NCI-H2029 treated with DMSO at 0.1 percent for 48 hours (cell line): Measurements from ENCODE around the gene MKS1.

ENCODE experiments used
- DNase-seq: peaks from one replicate; lab custom pipeline; 2025; lab: John Stamatoyannopoulos, UW

MKS1 gene

DNA sequence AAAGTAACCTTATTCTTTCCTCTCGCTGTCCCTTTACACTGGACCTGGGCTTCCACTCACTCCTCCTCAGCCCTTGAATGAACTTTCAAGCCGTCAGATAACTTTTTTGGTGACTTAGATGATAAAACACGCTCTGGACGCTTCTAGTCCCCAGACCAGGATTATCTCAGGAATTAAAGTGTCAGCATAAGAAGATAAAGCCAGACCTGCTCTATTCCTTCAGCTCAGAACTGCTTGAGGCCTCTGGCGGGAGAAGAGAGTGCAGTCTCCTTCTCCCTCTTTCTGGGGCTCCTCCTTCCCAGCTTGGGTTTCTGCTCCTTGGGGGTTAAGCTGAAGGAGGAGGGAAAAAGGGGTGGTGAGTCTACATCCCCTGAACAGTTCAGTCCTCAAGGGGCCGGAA is 25.9 kb upstream of the MKS1 start:
- no peak for DNase-seq

DNA sequence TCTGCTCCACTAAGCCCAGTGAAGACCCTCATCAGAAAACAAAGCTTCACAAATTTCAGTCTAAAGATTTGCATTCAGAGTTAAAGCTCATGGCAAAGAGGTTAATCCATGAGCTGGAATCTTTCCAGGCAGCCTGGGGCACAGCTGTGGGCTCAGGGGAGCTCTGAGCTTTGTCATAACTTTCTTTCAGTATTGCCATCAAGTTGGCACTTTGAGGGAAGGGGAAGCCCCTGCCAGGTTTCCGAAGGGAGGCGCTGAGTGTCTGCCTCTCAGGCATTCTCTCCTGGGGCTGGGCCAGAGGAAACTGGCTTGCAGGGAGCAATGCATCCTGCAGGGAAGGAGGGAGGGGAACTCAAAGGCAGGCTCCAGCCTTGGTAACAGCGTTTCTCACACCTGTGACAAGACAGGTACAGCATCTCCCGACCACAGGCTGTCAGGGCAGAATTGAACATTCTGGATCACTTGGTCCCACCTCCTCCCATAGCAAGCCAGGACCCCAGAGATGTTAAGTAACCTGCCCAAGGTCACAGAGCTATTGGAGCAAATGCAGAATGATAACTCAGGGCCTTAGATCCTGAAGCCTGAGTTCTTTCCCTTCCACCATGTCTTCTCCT is 23.2 kb upstream of the MKS1 start:
- no peak for DNase-seq

DNA sequence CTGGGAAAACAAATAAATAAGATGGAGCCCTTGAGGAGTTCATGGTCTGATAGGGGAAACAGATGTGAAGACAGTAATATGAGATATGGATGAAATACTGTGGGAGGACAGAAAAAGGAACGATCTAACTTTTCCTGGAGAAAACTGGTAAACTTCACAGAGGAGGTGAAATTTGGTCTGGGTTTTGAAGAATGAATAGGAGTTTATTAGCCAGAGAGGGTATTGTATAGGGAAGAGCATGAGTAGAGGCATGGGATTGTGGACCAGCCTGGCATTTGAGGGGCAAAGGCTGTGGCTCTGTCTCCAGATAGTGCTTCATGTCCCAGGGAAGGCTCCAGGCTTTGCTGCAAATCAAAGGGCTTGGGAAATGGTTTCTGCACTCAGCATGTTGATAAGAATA is 20.9 kb upstream of the MKS1 start:
- DNase-seq: no peak

DNA sequence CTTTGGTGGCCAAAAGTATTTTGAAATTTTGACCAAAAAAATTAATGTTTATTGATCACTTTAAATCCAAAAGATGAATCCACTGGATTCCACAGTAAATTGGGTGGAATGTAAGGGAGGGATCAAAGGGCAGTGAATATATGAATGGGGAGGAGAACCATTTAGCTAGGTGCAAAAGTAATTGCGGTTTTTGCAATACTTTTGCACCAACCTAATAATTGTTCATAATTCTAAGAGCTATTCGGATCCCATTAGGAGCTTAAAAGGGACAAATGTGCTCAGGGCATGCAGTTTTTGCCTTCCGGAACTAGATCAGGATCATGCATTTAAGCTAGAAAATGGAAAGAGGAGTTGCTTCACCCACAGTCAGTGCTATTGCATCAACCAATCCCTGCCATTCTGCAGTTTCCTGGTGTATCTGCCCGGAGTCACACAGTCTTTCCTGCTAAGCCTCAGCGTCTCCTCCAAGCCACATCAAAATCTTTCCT is 19.1 kb upstream of the MKS1 start, which contains the start of gene LPO:
Gene LPO, plus strand, starts transcription at position 438 of the 488 bp plus-strand sequence. CDS start 4,396 bp downstream, outside the sequence.
- no peak for DNase-seq

DNA sequence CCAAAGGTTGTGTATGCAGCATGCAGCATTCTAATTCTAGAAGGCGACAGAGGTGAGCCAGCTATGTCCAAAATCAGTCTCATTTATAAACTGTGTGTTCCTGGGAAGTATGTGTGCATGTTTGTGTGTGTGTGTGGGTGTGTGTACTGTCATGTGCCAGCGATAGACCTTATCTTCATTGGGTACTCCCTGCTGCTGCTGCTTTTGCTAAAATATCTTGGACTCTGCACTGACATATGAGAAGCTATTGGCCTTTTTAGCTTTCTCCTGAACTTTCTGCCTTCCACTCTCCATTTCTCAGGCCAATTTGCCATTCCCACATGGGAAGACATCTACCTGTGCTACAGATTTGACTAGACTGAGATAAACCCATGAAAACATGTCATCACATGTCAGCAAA is 17.3 kb upstream of the MKS1 start:
- no peak for DNase-seq

DNA sequence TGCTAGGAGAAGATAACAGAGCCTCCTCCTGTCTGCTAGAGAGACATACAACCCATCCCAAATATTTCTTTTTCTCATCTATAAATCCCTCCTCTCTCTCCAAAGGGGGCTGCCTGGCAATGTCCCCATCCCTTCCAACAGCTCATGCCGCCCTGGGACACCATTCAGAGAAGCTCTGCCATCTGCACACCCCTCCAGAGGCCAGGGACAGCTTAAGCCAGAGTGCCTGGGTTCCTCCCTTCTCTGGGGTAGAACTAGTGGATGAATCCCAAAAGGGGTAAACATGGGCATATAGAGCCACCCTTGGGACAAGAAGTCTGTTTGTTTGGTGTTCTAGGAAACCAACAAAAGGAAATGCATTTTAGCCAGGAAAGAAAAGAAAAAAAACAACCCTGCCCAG is 16.8 kb upstream of the MKS1 start:
- DNase-seq: no peak

DNA sequence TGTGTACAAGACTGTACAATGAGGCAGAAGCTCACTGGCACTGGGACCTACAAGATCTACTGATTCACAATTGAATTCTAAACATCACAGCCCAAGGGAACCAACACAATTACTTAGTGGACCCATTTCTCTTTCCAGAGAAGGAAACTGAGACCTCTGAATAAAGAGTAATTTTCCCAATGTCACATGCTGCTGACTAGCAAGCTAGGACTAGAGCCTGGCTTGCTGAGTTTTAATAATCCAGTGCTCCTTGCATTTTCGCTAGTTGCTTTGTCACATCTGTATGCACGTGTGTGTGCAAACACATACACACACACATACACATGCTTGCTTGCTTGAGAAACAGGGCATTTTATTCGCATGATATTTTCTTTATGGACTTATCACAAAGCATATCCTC is 15.5 kb upstream of the MKS1 start:
- no peak for DNase-seq

DNA sequence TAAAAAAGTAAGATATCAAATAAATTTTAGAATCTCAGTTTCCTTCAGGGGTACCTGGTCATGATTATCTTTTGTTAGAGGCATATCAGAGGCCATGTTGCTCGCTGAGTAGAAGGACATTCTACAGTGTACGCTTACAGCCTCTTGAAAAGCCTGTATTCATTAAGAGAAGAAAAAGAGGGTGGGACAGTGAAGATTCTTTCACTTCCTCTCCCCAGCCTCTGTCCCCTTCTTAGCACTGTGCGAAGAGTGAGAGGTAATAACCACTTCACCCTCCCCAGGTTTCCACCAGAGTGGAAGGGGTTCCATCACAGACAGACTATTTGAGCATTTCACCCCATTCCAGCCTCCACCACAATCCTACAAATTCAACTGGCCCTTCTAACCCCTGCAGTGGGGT is 14.5 kb upstream of the MKS1 start:
- DNase-seq: no peak

DNA sequence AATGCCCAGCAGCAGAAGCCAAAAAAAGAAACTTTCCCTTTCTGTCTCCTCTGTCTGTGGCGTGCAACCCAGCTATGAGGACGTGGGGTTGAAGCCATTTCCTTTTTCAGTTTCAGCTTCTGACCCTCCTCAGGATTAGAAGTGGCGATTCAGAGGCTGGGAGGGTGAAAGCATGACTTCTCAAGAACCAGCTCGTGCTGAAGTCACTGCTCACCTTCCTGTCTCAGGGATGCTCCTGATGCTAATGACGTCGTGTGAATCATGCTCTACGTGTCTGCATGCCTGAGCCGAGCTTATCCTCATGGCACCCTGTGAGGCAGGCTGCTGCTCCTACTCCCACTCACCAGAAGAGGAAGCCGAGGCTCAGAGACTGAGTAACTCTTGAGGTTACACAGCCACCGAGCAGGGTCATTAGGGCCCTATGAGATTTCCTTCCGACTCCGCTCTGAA is 13.7 kb upstream of the MKS1 start:
- no peak for DNase-seq

DNA sequence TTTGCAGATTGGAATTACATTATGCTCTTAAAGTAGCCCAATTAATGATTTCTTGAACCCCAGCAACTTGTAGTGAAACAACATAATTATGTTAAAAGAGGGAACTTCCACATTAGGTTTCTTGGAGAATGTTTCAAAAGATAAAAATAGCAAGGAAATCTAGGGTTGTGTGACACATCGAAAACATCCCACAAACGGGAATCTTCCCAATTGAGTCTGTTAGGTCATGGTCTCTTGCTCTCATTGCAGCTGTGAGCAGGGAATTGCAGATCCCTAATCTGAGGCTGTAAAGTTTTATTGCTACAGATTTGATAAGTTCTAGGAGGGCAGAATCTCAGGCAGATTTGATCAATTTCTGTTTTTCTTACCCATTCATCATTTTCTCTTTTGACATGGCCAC is 12.6 kb upstream of the MKS1 start:
- DNase-seq: no peak

DNA sequence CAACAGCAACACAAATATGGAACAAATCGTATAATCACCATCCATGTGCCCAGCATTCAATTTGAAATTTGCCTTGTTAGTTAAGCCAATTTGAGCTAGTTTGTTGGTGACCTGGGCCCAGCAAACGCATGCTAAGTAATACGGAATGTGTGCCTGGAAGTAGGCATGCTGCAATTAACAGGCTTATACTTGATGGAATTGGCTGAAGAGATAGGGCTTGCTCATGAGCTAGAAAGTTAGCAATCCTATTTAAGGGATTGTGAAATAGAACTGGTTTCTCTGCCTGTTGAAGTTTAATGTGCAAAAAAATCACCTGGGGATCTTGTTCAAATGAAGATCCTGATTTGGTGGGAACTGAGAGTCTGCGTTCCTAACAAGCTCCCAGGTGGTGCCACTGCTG is 10.8 kb upstream of the MKS1 start:
- DNase-seq: no peak

DNA sequence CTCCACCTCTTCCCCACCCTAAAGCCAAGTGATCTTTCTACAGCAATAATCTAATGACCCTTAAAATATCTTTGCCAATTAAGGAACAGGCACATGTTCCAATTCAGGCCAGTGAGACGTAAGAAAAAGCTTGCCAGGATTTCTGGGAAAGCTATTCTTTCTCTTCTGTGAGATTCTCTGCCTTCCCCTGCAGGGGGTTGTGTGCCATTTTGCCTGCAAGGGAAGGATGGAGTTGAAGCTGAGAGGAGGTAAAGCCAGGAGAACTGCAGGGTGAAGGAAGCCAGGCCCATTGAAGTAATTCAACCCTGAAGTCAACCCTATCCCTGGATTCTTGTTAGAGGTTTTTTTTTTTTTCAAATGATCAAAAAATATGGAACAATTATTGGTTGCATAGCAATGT is 10.3 kb upstream of the MKS1 start:
- DNase-seq: no peak

DNA sequence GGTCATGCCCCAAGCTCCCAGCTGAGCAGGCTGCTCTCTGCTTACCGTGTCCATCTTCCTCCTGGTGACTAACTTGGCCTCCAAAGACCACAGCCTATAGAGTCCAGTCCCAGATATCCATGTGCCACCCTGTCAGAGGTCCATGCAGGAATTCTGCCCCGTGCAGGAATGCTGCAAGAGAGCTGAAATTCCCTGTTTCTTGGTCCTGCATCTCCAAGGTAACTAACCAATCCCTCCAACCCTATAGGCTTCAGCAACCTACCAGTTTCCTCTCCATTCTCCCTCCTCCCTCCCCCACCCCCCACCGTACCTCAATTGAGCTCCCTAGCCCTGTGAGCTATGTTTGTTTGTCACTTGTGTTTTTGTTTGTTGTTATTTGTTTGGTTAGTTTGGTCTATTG is 9.6 kb upstream of the MKS1 start:
- no peak for DNase-seq

DNA sequence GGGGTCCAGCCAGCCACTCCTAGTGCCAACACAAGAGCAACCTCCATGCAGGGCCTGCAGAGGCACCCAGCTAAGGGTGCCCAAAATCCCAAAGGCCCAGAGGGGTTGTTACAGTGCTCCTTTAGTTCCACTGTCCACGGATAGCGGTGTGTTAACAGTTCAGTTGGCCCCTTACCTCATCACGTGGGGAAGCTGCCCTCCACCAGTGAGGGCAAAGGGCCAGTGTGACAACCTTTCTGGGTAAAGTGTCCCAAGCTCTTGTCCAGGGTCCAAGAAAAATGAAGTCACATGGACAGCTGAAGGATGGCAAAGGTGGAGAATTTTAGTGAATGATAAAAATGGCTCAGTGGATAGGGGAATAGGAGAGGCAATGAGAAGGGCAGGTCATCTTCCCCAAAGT is 8.7 kb upstream of the MKS1 start:
- no peak for DNase-seq

DNA sequence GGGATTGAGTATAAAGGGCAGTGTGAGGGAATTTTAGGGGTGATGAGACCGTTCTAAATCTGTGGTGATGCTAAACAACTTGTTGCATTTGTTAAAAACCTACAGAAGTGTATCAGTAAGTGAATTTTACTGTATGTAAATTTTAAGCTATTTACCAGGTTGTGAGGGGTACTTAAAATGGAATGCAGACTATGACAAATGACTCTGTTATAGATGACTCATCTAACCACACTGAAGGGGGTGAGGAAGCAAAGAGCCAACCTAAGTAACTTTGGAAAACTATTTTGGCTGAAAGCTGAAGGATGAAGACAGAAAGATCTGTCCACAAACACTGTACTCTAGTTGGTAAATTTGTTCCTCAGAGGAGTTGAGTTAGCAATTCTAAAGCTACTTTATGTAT is 5.3 kb upstream of the MKS1 start:
- DNase-seq: no peak

DNA sequence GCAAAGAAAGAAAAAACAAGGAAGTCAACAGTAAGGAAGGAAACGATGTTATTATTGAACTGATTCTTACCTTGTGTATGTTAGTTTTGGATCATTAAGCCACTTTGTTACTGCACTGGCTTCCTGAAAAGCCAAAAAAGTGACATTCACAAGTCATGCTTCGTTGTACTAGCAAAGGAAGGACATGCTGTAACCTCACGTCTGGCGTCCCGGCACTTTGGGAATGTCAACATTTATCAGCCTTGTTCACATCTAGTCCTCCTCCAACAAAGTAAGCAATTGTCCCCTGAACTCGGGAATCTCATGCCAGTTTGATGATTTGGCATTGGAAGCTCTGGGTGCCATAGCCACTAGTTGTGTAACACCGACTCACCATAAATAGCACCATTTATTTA is 731 bp upstream of the MKS1 start:
- no peak for DNase-seq

DNA sequence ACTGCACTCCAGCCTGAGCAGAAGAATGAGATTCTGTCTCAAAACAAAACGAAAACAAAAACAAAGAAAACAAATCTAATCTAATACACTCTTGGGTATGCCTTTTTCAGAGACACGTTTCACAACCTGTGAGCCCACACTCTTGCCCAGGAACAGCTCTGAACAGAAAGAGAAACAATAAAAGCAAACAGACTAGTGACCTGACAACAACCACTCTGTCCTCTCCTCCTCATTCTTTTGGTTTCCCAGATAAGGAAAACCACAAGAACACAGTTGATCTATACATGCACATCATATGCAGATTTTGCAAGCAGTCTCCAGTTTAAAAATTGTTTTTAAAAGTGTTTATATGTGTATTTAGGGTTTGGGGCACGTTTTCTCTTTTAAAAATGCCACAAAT is 1.3 kb downstream of the MKS1 start:
- DNase-seq: no peak

DNA sequence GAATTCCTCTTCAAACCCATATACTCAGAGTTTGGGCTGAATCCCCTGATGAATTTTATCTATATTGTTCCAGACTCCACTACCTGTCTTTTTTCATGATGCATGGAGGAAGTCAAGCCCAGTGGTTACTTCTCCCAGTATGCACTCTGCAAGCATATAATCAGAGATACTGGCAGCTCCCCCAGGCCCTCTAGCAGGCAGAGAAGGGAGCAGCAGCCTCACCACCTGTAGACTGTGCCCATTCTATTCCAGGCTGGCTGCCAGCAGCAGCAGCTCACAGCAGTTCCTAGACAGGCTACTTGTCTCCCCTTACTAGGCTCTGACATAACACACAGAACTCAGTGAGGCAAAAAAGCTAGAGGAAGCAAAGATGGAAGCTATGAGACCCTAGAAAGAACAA is 3.4 kb downstream of the MKS1 start:
- DNase-seq: no peak

DNA sequence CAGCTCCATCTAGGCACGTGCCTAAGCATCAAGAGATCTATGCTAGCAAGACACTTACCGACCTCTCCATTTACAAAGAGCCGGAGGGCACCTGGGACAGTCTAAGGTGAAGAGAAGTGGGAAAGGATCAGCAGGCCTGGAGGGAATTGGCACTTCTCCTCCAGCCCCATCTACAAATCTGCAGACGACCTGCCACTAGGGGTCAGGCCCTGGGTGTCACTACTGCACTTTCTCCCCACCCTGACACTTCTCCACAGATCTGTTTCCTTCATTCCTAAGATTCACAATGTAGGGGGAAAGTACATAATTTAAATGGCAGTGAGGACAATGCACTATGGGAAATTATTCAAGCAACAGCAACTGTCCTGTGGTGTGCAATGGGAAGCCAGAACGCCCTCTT is 8.1 kb downstream of the MKS1 start:
- no peak for DNase-seq

DNA sequence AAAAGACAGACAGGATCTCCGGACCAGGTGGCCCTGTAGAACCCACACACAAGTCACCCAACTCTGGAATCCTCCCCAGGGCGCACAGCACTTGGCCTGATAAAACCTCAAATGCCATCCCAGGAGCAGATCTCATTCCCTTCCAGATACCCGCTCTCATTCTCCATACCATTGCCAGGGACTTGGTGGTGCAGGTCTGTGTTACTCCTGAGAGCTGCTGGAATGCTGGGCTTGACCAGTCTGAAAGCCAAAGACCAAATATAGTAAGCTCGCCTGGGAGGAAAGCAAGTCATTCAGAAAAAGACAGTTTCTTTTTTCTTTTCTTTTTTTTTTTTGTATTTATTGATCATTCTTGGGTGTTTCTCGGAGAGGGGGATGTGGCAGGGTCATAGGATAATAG is 10.7 kb downstream of the MKS1 start:
- DNase-seq: no peak

DNA sequence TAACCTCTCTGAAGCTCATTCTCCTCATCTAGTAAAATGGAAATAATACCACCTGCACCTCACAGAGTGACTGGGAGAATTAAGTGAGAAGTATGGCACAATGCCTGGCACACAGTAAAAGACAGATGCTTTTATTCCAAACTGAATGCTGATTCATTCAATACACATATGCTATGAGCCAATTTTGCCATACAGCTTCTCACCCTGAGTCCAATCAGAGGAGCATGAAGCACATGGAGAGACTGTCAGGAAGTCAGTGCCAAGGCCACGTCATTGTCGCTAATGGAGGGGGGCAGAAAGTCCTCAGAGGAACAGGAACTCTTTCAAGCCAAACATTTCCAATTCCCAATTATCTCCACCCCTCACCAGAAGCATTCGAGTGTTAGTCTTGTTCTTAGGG is 11.6 kb downstream of the MKS1 start:
- no peak for DNase-seq

DNA sequence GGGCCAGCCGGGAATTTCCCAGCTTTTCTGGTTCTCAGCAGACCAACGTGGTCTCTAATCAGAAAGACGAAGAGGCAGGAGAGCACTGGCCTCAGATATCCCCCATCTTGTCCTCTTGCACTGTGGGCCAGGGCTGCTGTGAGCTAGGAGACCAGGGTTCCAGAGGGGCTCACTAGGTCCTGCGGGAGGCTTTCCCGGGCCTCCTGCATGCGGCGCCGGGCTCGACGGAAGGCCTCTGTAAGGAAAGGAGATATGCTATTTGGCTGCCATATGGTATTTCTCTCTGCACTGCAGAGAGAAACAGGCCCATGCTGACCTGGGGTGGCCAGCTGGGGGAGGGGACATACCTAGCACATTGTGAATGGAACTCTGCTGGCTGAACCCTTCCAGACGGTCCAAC is 13.1 kb downstream of the MKS1 start:
- no peak for DNase-seq

DNA sequence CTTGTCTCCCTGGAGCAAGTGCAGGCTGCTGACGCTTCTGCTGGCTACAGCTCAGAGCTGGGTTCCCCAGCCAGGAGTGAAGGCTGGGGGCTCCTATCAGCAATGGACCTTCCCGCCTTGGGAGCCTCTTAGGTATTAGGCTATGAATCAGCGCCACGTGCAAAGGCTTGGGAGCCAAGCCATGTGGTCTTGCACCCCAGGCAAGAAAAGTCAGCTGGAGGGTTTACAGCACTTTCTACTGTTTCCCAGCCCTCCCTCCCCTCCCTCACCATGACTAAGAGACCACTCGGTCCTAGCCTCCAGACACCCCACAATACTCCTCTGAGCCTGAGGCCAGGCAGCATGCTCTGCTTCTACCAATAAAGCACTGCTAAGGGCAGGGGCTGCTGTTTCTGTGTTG is 14.3 kb downstream of the MKS1 start:
- no peak for DNase-seq

DNA sequence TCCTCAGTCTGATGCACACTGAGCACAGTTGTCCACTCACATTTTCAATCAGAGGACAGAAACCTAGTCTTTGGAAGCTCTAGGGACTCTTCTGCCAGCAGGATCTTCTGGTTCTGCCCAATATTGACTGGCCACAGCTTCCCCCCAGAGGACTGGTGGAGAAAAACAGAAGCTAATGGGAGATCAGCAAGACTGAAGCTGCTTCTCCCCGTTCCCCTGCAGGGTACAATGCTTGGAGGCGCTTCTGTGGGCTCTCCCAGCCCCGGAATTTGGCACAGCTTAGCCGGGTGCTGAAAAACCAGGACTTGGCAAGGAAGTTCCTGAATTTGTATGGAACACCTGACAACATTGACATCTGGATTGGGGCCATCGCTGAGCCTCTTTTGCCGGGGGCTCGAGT is 16.2 kb downstream of the MKS1 start:
- no peak for DNase-seq
